ENCODE measurements around the gene RASSF10.

RASSF10 gene

DNA sequence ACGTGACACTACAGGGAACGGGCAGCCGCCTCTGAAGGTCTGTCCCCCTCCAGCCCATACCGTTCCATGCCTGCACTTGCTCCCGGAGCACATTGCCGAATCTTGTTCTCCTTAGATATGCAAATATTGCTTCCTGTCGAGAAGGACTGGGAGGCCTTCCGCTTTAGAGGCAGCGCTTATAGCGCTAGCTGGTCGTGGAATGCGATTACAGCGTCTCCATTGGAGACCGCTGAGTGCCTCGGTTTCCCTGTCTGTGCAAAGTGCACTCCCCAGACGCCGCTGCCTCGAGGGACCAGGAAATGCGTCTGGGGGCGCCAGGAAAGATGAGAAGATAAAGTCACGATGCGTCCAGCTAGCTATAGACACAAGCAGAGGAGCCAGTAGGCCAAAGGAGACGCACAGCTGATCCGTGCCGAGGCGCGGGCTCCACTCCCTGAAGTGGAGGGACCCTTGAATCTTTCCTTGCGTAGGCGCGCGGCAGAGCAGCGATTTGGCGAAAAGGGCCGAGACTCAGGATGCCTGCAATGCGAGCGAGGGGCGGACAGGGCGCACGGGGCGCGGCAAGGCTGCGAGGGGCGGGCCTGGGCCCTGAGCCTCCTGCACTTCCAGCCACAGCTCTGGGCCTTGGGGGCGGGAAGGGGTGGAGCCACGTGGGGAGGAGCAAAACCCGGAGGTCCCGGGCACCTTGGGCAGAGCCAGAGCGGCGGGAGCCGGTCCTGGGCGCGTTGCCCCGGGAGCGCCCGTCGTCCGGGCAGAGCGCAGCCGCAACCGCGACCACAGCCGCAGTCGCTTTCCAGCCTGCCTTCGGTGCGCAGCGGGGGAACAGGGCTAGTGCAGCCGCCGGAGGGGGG lies at the start of gene RASSF10:
RASSF10 (plus strand) TSS at position 692 of the 851 bp plus-strand sequence. CDS start 261 bp downstream, outside the sequence.
- DNase-seq (ENCODE audit: low read depth in 2 of 2), result no peak

DNA sequence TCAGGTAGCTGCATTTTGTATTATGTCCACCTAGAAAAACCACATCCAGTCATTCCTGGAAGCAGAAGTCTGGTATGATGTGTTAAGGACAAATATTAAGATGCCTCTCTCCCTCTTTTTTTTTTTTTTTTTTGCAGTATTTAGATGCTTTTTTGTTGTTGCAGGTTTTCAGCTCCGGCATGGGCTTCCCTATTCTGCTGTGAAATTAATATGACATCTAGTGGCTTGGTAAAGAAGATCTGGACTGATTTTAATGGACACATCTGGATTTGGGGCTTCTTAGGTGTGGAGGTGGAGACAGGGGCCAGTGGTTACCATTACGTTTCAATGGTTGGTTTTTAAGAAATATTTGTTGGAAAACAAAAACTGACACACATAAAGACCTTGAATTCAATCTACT lies 47.5 kb upstream of the RASSF10 start:
- DNase-seq (ENCODE audit: low read depth in 2 of 2), result no peak

DNA sequence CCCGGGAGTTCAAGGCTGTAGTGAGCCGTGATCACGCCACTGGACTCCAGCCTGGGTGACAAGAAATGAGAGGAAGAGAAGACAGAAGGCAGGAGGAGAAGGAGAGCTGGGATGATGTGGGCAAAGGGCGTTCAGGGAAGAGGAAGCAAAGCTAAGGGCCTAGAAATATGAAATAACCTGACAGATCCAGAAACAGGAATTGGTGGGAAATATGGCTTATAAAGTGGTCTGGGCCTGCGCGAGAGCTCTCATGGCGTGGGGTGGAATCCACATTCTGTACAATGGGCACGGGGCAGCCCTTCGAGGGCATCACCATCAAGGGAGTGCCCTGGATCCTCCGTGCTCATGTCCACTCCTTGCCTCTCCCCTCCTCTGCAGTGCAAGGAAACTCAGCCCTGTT lies 46.8 kb upstream of the RASSF10 start:
- no peak for DNase-seq (ENCODE audit: low read depth in 2 of 2)

DNA sequence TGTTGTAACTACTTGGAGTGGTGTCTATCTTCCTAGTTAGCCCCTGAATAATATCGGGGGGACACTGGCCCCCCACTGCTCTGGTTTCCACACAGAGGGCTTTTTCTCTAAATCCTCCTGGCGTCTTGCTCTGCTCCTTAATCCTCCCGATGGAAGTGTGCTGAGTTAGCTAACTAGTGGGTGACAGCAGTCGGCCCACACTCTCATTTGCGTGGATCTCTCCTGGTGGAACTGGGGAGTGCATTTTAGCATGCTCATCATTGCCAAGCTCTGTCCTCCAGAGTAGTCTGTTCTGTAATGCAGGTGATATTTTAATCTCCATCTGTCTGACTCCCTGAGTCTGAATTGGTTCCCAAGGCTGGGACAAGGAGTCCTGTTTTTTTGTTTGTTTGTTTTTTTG lies 46.1 kb upstream of the RASSF10 start:
- DNase-seq (ENCODE audit: low read depth in 2 of 2), result no peak

DNA sequence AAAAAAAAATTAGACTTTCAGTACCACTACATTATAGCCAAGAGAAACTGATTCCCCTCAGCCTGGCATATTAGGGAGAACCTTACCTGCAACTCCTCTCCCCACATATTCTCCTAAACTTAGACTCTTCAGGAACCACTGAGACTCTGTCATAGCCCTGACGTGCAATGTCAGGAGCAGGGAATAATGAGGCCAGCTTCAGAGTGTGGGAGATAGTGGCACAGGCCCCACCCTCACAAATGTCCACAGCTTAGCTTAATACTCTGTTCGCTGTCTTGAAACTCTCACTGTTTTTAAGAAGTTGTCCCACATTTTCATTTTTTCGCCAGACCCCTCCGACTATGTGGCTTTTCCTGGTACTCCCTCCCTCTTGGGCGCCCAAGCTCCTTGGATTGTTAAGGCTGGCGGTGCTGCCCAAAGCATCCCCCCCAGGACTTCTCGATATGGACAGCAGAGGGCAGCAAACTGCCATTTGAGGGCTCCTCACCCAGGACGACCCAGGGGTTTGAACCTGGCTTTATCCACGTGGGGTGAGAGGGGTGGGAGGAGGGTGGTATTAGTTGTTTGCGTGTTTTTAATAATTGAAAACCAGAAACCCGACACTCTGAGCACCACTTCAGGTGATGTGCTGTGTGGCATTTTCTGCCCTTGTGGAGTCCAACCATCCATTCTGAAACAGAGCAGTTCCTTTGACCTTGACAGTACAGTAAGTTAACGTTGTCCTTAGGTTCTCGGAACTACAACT lies 45.2 kb upstream of the RASSF10 start:
- peak; percentile 9 to 22 for DNase-seq (ENCODE audit: low read depth in 2 of 2)

DNA sequence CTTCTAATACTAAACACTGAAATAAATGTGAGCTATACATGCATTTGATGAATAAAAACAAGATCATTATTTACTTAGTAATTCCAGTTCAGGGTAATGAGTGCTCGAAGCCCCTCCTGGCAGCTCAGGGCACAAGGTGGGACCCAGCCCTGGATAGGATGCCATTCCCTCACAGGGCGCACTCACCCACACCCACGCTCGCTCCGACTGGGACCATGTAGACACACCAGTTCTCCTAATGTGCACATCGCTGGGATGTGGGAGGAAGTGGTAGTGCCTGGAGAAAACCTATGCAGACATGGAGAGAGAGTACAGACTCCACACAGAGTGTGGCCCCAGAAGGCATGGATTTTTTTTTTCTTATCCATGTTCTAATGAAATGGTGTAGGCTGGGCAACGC lies 44.5 kb upstream of the RASSF10 start:
- no peak for DNase-seq (ENCODE audit: low read depth in 2 of 2)

DNA sequence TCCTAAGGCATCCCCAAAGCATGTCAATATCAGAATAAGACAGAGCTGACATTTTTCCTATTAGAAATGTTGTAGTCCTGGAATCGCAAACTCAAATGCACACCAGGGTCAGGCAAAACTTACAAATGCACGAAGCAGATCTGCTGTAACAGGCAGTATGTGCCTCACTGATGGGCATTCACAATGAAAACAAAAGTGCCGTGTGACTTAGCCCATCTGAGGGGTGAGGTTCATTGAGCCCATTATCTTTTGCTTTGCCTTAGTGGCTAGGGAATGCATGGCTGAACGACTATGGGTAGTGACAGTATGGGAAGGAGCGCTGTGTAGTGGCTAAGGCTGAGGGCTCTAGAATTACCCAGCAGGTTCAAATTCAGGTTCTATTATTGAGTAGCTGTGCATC lies 43.1 kb upstream of the RASSF10 start:
- no peak for DNase-seq (ENCODE audit: low read depth in 2 of 2)

DNA sequence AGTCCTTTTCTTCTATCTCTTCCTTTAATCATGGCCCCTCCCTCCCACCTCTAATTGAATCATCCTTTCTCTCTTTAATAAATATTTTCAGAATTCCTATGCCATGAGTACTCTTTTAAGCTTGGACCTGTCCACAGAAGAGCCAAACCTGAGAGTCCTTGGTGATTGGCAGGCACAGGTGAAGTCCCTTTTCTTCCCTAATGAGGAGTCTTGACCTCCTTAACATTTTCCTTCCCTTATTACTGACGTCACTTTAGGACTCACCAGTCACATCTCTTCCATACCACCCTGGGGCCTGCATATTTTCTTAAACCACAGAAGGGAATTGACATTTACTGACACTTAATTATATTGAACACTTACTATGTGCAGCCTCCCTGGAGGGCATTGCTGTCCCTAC lies 41.0 kb upstream of the RASSF10 start:
- no peak for DNase-seq (ENCODE audit: low read depth in 2 of 2)

DNA sequence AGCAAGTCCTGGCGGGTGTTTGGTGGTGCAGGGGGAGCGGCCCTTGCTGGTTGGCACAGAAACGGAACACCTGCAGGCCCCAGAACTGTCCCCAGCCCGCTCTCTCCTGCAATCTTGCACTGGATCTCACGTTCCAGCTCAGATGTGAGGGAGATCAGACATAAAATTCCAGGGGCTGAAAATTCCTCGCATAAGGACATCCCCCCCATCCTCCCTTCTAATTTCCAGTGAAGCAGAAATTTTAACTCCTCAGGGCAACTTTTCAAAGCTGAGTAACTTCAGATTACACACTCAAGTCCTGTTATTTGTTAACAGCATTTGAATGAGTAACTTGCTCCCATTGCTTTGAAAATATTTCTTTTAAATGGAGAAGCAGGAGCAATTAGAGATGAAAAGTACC lies 40.3 kb upstream of the RASSF10 start:
- DNase-seq (ENCODE audit: low read depth in 2 of 2), result no peak

DNA sequence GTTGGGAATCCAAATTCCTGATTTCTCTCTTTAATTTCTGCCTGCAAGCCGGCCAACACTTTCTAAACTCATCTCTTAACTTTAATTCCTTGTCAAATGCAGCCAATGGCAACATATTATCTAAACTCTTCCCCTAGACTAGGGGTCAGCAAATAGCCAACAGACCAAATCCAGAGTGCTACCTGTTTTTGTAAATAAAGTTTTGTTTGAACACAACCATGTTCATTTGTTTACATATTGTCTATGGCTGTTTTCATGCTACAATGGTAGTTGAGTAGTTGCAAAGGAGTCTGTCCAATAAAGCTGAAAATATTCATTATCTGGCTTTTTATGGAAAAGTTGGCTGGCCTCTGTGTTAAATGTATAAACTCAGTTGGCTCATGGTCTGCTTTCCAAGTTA lies 37.2 kb upstream of the RASSF10 start:
- DNase-seq (ENCODE audit: low read depth in 2 of 2), result no peak

DNA sequence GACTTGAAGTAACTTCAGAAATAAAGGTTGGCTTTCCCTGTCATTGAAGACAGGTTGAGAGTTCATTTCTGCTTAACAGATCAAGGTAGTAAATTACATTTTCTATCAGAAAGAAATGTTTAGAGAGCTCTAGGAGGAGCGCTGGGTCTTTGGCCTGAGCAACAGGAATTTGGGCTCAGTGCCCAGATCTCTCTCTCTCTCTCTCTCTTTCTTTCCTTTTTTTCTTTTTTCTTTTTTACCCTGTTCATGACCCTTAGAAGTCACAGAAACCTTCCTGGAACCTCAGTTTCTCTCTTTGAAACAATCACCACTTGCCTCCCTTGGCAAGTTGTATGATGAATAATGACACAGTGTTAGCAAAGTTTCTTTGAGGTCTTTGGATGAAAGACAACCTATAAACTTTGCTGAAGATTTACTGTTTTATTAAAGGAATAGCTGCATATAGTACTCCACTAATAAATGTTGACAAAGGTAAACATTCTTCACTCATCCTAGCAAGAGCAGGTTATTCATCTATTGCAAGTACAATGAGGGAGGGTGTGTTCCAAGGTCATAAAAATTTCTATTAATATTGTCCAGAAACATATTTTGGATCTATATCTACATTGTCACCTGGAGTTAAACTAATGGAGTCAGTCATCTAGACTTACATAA lies 35.5 kb upstream of the RASSF10 start:
- no peak for DNase-seq (ENCODE audit: low read depth in 2 of 2)

DNA sequence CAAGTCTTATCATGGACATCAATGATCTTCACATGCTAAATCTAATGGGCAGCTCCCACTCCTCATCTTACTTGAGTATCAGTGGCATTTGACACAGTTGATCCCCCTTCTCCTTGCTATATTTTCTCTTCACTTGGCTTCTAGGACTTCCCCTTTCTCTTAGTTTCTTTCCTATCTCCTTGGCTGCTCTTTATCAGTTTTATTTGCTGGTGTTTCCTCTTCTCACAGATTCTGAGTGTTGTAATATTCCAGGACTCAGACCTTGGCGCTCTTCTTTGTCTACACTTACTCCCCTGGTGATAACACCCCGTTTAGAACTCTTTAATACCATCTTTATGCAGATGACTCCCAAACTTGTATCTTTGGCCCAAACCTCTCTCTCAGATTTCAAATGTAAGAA lies 33.9 kb upstream of the RASSF10 start:
- no peak for DNase-seq (ENCODE audit: low read depth in 2 of 2)

DNA sequence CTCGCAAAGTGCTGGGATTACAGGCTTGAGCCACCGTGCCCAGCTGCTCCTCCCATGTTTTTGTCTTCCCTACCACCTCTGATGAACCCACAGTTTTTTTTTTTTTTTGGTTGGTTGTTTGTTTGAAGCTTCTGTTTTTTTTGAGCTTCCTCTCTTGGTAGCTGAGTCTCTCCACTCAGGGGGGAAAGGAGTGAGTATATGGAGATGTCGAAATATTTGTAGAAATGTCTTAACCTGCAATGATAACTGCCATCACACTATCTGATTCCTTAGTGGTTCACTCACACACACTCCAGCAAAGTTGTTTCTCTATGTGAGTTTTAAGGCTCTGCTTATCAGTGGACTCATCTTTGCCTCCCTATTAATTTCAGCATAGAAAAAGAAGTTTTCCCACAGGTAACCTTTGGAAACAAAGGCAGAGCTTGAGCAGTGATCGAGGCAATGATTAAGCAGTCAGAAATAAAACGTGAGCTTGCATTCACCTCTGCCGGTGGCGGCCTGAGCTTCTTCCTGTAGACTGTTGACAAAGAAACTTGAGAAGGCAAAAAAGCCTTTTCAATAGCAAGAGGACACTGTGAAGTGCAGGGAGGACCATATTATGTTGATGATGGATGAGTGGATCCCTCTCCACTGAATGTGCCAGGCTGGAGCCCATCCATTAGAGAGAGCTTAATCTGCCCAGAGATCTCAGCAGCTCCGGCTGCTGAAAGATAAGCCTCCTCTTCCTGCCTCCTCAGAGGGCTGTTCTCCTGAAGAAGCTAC lies 29.0 kb upstream of the RASSF10 start:
- no peak for DNase-seq (ENCODE audit: low read depth in 2 of 2)

DNA sequence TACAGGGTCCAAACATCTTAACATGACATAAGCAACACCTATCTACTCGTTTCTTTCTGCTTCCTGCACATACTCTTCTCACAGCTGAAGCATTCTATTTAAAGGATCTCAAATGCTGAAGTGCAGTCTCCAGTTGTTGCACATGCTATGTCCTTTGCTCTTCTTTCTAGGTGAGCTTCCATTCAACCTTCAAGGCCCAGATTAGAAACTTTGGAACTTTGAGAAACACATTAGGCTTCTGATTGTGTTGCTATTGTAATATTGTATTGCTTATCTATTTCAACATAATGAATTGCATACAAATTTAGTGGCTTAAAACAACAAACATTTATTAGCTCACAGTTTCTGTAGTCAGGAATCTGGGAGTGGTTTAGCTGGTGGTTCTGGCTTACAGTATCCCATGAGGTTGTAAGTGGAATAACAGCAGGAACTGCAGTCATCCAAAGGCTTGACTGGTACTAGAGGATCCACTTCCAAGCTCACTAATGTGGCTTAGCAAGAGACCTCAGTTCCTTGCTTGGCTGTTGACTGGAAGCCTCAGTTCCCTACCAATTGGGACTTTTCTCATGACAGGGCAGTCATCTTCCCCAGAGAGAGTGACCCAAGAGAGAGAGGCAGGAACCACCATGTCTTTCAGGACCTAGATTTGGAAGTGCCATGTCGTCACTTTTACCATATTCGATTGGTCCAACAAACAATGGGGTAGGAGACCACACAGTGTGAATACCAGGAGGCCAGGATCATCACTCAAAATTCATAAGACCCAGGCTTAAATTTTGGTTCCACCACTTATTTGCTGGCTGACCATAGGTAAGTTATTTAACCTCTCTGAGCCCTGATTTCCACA lies 27.2 kb upstream of the RASSF10 start:
- DNase-seq (ENCODE audit: low read depth in 2 of 2), result no peak

DNA sequence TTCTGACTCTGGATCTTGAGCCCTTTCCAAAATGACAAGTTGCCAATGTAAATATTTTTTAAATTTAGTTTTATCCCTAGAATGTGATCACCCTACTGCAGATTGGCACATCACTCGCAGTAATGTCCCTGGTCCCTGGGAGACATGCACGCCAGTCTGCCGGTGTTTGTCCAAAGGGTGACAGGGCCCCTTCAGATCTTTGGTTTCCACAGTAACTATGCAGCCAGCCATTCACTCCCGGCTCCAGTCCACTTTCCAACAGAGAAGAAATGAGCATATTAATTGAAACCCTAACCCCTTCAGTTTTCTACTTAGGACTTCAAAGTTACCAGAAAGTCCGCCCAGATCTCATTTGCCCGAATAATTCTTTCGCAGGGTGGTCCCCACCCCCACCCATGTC lies 25.8 kb upstream of the RASSF10 start:
- DNase-seq (ENCODE audit: low read depth in 2 of 2), result no peak

DNA sequence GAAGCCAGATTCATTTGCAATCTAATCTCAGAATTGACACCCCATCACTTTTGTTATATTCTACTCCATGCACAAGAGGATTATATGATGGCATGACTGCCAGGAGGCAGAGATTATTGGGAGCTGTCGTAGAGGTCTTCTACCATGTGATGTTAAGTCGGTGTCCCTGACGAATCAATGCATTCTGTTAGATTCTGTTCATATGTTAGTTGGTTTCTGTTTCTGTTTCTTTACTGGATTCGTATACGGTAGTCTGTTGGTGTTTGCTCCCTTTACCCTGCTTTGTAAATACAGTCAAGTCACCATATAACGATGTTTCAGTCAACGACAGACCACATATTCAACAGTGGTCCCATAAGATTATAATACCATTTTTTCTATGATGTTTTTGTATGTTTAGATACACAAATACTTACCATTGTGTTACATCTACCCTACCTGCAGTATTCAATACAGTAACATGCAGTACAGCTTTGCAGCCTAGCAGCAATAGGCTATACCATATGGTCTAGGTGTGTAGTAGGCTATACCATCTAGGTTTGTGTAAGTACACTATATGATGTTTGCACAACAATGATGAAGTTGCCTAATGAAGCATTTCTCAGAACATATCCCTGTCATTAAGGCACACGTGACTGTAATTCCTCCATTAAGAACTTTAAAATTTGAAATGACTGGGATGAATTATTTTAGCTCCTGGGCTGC lies 22.8 kb upstream of the RASSF10 start:
- no peak for DNase-seq (ENCODE audit: low read depth in 2 of 2)

DNA sequence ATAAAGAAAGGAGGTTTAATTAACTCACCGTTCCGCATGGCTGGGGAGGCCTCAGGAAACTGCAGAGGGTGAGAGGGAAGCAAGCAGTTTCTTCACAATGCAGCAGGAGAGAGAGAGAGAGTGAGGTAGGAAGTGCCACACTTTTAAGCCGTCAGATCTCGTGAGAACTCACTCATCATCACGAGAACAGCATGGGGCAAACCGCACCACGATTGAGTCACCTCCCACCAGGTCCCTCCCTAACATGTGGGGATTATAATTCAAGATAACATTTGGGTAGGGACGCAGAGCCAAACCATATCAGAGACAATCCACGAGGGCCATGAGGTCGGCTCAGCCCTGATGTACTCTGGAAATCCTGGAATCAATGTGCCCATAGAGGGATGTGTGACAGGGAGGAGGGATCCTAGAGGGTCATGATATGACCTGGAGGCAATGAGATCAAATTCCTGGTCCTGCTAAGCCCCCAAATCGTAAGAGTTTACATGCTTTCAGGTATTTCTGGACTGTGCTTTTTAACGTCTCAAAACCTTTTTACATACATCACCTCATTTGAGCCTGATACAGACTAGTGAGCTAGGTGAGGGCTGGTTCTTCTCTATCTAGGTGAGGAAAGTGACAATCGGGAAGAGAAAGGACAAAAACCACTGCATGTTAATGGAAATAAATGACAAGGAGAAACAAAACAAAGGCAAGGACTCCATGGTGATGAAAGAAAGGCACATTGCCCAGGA lies 19.5 kb upstream of the RASSF10 start:
- no peak for DNase-seq (ENCODE audit: low read depth in 2 of 2)

DNA sequence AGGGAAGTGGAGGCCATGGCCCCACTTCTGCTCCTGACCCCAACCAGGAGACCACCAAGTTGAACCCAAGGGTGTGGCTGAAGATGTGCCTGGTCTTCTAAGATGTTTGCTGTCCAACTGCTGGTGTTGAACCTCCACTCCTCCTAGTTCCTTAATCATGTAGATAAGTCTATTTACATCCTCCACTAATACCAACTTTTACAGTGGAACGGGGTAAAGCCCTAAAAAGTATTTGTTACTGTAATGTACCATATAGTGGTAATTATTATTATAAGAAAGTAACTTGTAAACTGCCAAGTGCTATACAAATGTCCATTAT lies 19.0 kb upstream of the RASSF10 start:
- no peak for DNase-seq (ENCODE audit: low read depth in 2 of 2)

DNA sequence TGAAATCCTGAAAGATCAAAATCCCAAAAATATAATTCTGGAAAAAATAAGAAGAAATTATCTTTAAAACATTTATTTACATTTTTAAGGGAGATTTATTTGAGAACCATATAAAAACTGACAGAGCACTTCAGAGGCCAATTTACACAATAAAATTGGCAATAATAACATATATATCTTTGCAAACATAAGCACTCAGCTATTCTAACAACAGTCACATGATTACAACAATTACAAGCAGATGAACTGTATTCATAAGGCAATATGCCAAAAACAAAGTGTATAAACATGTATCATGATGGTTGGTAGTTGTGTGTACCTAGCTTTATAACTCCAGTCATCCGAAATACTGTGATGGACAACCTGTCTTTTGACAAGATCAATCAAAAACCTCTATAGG lies 17.7 kb upstream of the RASSF10 start:
- no peak for DNase-seq (ENCODE audit: low read depth in 2 of 2)

DNA sequence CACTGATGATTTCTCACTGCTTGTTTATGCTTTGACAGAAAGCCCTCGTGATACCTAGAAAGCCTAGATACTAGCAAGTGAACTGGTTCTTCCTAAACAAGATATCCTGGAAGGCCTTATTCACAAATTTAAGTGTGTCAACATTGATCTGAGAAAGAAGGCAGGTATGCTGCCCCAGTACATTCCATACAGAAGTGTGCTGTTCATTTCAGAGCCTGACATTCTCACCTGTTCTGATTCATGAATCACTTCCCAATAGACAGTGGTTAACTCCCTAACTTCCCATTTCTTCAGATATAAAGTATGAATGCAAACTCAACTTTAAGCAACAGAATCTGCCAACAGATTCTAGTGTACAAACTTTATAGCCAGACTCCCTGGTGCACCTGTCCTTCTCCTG lies 15.5 kb upstream of the RASSF10 start:
- no peak for DNase-seq (ENCODE audit: low read depth in 2 of 2)
